ENCODE data around the gene LMBR1L.

GRCh38 chr12:49100380-49100779, 10.3 kb downstream of the LMBR1L start:
- TF ChIP-seq MAX (IDR thresholded peaks at IDR 0.05) (no peak), MYC (CRISPR knock-in tag; IDR thresholded peaks at IDR 0.05; ENCODE audit: borderline replicate concordance) (no peak)
